Brain microvascular endothelial cell (primary cell): ENCODE measurements around the gene POLR3A.

Experiments
- DNase-seq: peaks from one replicate; pipeline ENCODE4 v3.0.0-alpha.2; 2020
- H3K27ac ChIP-seq: fragments of 250-450 bp; sonication (Bioruptor Pico); 2 replicates; pipeline ENCODE4 v1.5.1; 2020; ENCODE audit warnings: mild to moderate bottlenecking, moderate library complexity
- H3K27me3 ChIP-seq: fragments of 250-450 bp; sonication (Bioruptor Pico); replicated peaks from 2 replicates; pipeline ENCODE4 v1.5.1; 2020; ENCODE audit warnings: mild to moderate bottlenecking
- H3K36me3 ChIP-seq: fragments of 250-450 bp; sonication (Bioruptor Pico); replicated peaks from 2 replicates; pipeline ENCODE4 v1.5.1; 2020; ENCODE audit warnings: mild to moderate bottlenecking
- H3K4me3 ChIP-seq: 2 replicates; pipeline ENCODE4 v1.5.1; 2011; ENCODE audit warnings: low read depth, mild to moderate bottlenecking, control low read depth, low read length, moderate library complexity
- in situ Hi-C: cut with HindIII; loops from 2 replicates; pipeline ENCODE4 v1.10.0; 2017; ENCODE audit warnings: low sequenced_read_pairs, low pct_ligation_motif_present
- TF ChIP-seq, protein P1 (sequence below): IDR thresholded peaks from 2 replicates; pipeline ENCODE4 v1.5.1; 2011; ENCODE audit warnings: low read depth, mild to moderate bottlenecking, moderate library complexity, low read length, control low read depth, inconsistent platforms; ENCODE audit errors: missing control alignments

POLR3A gene

GRCh38 chr10:77922566-77923179 lies 106.6 kb downstream of the POLR3A start:
- H3K27ac ChIP-seq, result no peak overlapping the region
- no peak overlapping the region for H3K4me3 ChIP-seq
- peaks cover 1% of the 10 kb centered on the region for H3K27me3 ChIP-seq
- no peak for DNase-seq
- TF ChIP-seq, protein P1, sequence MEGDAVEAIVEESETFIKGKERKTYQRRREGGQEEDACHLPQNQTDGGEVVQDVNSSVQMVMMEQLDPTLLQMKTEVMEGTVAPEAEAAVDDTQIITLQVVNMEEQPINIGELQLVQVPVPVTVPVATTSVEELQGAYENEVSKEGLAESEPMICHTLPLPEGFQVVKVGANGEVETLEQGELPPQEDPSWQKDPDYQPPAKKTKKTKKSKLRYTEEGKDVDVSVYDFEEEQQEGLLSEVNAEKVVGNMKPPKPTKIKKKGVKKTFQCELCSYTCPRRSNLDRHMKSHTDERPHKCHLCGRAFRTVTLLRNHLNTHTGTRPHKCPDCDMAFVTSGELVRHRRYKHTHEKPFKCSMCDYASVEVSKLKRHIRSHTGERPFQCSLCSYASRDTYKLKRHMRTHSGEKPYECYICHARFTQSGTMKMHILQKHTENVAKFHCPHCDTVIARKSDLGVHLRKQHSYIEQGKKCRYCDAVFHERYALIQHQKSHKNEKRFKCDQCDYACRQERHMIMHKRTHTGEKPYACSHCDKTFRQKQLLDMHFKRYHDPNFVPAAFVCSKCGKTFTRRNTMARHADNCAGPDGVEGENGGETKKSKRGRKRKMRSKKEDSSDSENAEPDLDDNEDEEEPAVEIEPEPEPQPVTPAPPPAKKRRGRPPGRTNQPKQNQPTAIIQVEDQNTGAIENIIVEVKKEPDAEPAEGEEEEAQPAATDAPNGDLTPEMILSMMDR, result no peak
- in situ Hi-C loops, result no loop called here
- H3K36me3 ChIP-seq, result no peaks in the 10 kb centered on the region

- Histone ChIP-seq H3K36me3 (no peaks in the 10 kb centered on the region), H3K27ac (no peak overlapping the region), H3K4me3 (no peak overlapping the region), H3K27me3 (peaks cover under 1% of the 10 kb centered on the region)
- DNase-seq, result no peak
- TF ChIP-seq, protein P1, result no peak
- in situ Hi-C loops, result no loop called here
Observed at GRCh38 chr10:77922055-77922454, 107.3 kb downstream of the POLR3A start.

DNA sequence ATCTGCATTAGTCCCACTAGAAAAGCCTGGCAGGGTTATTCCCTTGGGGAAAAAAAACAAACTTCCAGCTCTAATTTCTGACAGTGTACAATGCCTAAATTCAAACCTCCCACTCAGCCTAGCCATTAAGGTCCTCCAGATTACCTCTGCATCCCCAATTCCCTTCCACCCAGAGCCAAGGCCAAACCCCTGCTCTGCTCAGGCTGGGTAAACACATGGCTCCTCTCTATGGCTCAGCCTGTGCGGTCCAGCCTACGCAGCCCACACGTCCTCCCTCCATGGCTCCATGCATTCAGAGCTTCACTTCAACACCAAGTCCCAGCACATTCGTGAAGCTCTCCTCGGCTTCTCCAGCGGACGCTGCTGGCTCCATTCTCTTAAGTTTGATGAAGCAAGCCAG lies 107.9 kb downstream of the POLR3A start:
- in situ Hi-C loops, result no loop called here
- H3K27ac ChIP-seq, result no peak overlapping the region
- no peak for DNase-seq
- H3K4me3 ChIP-seq, result no peak overlapping the region
- no peaks in the 10 kb centered on the region for H3K27me3 ChIP-seq
- TF ChIP-seq, protein P1, result no peak
- no peaks in the 10 kb centered on the region for H3K36me3 ChIP-seq

- DNase-seq, result no peak
- H3K27me3 ChIP-seq, result no peaks in the 10 kb centered on the region
- no peak overlapping the region for H3K27ac ChIP-seq
- H3K4me3 ChIP-seq, result no peak overlapping the region
- in situ Hi-C loops, result no loop called here
- TF ChIP-seq, protein P1, result no peak
- no peaks in the 10 kb centered on the region for H3K36me3 ChIP-seq
Observed at GRCh38 chr10:77920495-77920894, 108.8 kb downstream of the POLR3A start.

DNA sequence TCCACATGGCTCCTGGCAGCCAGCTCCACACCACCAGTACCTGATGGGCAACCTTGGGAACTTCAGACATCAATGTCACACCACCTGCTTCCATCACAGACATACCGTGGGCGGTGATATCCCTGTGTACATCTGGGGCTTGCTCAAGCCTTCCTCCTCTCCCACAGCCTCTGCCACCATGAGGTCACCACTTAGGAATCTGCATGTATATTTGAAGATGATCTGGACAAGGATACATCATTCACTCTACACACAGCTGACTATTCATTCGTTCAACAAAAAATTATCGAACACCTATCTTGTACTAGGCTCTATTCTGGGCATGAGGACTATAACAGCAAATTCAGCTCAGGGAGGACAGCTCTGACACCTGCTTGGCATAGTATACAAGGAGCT lies 109.6 kb downstream of the POLR3A start:
- H3K36me3 ChIP-seq, result no peaks in the 10 kb centered on the region
- peak; percentile 80 for DNase-seq

More for the DNA sequence above, 109.6 kb downstream of the POLR3A start:
- Histone ChIP-seq H3K27ac (no peak overlapping the region), H3K27me3 (no peaks in the 10 kb centered on the region), H3K4me3 (no peak overlapping the region)
- in situ Hi-C loops, result no loop called here
- TF ChIP-seq, protein P1, result no peak
